HL-60/S4 treated with retinoic acid at 250 ng/mL for 4 days and 3 days (cell line): ENCODE data around the gene EPB41L3.
"Not testable (repeated sequence)": the region's sequence is repeated elsewhere in the genome, so short reads cannot be mapped to it uniquely, and the experiment has no call there.

Source experiments
- in situ Hi-C: fragments of 300-500 bp; cut with MboI; formaldehyde crosslinking; loops from 2 replicates; pipeline ENCODE4 v1.7.0; 2022; ENCODE audit warnings: low sequenced_read_pairs

The EPB41L3 gene

GRCh38 chr18:5543773-5544389 is at the start of gene EPB41L3:
TSS of gene EPB41L3 (minus strand) at chr18:5543997. CDS start at chr18:5489183, 54,814 bp downstream.
- in situ Hi-C loops = no loop called here

- in situ Hi-C loops = no loop called here
Observed at GRCh38 chr18:5588529-5588928, 44.7 kb upstream of the EPB41L3 start.

- in situ Hi-C loops = no loop called here
Observed at GRCh38 chr18:5585653-5586052, 41.9 kb upstream of the EPB41L3 start.

GRCh38 chr18:5584746-5585417 is 41.1 kb upstream of the EPB41L3 start:
- in situ Hi-C loops = no loop called here

- in situ Hi-C loops = no loop called here
Observed at GRCh38 chr18:5582849-5583681, 39.3 kb upstream of the EPB41L3 start.

GRCh38 chr18:5582076-5582475 is 38.3 kb upstream of the EPB41L3 start:
- in situ Hi-C loops = no loop called here

GRCh38 chr18:5574843-5575242 is 31.0 kb upstream of the EPB41L3 start:
- in situ Hi-C loops = no loop called here

GRCh38 chr18:5571666-5572065 is 27.9 kb upstream of the EPB41L3 start:
- in situ Hi-C loops = no loop called here

- in situ Hi-C loops = not testable (repeated sequence)
Observed at GRCh38 chr18:5570613-5571012, 26.8 kb upstream of the EPB41L3 start.

- in situ Hi-C loops = no loop called here
Observed at GRCh38 chr18:5568416-5568815, 24.6 kb upstream of the EPB41L3 start.

- in situ Hi-C loops = no loop called here
Observed at GRCh38 chr18:5558851-5559250, 15.1 kb upstream of the EPB41L3 start.

- in situ Hi-C loops = no loop called here
Observed at GRCh38 chr18:5556310-5556974, 12.6 kb upstream of the EPB41L3 start.

GRCh38 chr18:5554629-5555028 is 10.8 kb upstream of the EPB41L3 start:
- in situ Hi-C loops = no loop called here

GRCh38 chr18:5546660-5547059 is 2.9 kb upstream of the EPB41L3 start:
- in situ Hi-C loops = no loop called here

- in situ Hi-C loops = no loop called here
Observed at GRCh38 chr18:5543036-5543680, 639 bp downstream of the EPB41L3 start.

GRCh38 chr18:5542515-5543035 is 1.2 kb downstream of the EPB41L3 start:
- in situ Hi-C loops = no loop called here

- in situ Hi-C loops = no loop called here
Observed at GRCh38 chr18:5541644-5542043, 2.2 kb downstream of the EPB41L3 start.

GRCh38 chr18:5539391-5539790 is 4.4 kb downstream of the EPB41L3 start:
- in situ Hi-C loops = no loop called here

GRCh38 chr18:5538544-5538943 is 5.3 kb downstream of the EPB41L3 start:
- in situ Hi-C loops = no loop called here

- in situ Hi-C loops = no loop called here
Observed at GRCh38 chr18:5537860-5538259, 5.9 kb downstream of the EPB41L3 start.

GRCh38 chr18:5534845-5535244 is 9.0 kb downstream of the EPB41L3 start:
- in situ Hi-C loops = no loop called here
